HepG2 (cell line): ENCODE measurements around the gene KLC4. TPM values are rescaled to one million over a fixed set of nuclear protein-coding genes. Genes with fewer than 3 reads are reported as not detected.

Experiments used
- CBFB ChIP-seq: sonication (generic); formaldehyde crosslinking; IDR thresholded peaks from 2 replicates; pipeline ENCODE4 v1.4.0; 2020; ENCODE audit warnings: missing genetic modification reagents
- CCDC6 ChIP-seq: sonication (generic); formaldehyde crosslinking; IDR thresholded peaks from 2 replicates; pipeline ENCODE4 v1.8.1; 2022; ENCODE audit warnings: mild to moderate bottlenecking, missing genetic modification reagents, moderate library complexity
- RXRB ChIP-seq: IDR thresholded peaks from 2 replicates; pipeline ENCODE4 v1.6.1; 2016; ENCODE audit warnings: borderline replicate concordance, missing genetic modification reagents, missing compliant biosample characterization
- ZC3H4 ChIP-seq: sonication (generic); formaldehyde crosslinking; IDR thresholded peaks from 2 replicates; pipeline ENCODE4 v1.4.0; 2020; ENCODE audit warnings: missing genetic modification reagents, borderline replicate concordance
- ZFYVE20 ChIP-seq: sonication (generic); formaldehyde crosslinking; IDR thresholded peaks from 2 replicates; pipeline ENCODE4 v1.8.0; 2023; ENCODE audit warnings: low read depth, mild to moderate bottlenecking, moderate library complexity, missing genetic modification reagents, borderline replicate concordance
- ZMYM4 ChIP-seq: sonication (generic); formaldehyde crosslinking; IDR thresholded peaks from 2 replicates; pipeline ENCODE4 v1.8.1; 2023; ENCODE audit warnings: mild to moderate bottlenecking, missing genetic modification reagents
- ZNF460 ChIP-seq: sonication (generic); formaldehyde crosslinking; IDR thresholded peaks from 2 replicates; pipeline ENCODE4 v1.5.1; 2020; ENCODE audit warnings: missing genetic modification reagents, mild to moderate bottlenecking, borderline replicate concordance
- ZNF512B ChIP-seq: sonication (generic); formaldehyde crosslinking; IDR thresholded peaks from 2 replicates; pipeline ENCODE4 v1.5.1; 2020; ENCODE audit warnings: missing genetic modification reagents, mild to moderate bottlenecking, borderline replicate concordance
- ZSCAN29 ChIP-seq: sonication (generic); formaldehyde crosslinking; conservative IDR thresholded peaks from 2 replicates; pipeline ENCODE4 v1.4.0; 2020; ENCODE audit warnings: mild to moderate bottlenecking, missing genetic modification reagents
- ZSCAN30 ChIP-seq: sonication (generic); formaldehyde crosslinking; IDR thresholded peaks from 2 replicates; pipeline ENCODE4 v1.5.0; 2020; ENCODE audit warnings: mild to moderate bottlenecking, missing genetic modification reagents
- polyA plus RNA-seq, 8 experiments: library from polyadenylated mRNA; depleted of rRNA in 3 of 8; stranded (reverse) in 7 of 8; unstranded in 1 of 8; fragments of >200 nt; fragmentation: Illumina TruSeq in 4 of 8; extraction: Trizol in 4 of 8; gene quantifications; 2 replicates each; pipeline versions ENCODE4 v1.2.1 to v1.2.3, GENCODE V29; 2011 to 2016; ENCODE audit warnings: low read depth in 4 of 8, missing spikeins in 1 of 8, mixed read lengths in 1 of 8; ENCODE audit not compliant: insufficient read depth in 1 of 8
- total RNA-seq, 5 experiments: library from RNA; depleted of rRNA; stranded (reverse); fragments of >200 nt; fragmentation: Illumina TruSeq; extraction: Trizol; gene quantifications; 2 replicates each; pipeline ENCODE4 v1.2.3, GENCODE V29; 2016; ENCODE audit warnings: low read depth in 1 of 5
- TF ChIP-seq, protein P1 (sequence below): sonication (generic); formaldehyde crosslinking; IDR thresholded peaks from 2 replicates; pipeline ENCODE4 v1.4.0; 2020; ENCODE audit warnings: missing genetic modification reagents
- TF ChIP-seq, protein P2 (sequence below): sonication (generic); formaldehyde crosslinking; IDR thresholded peaks from 2 replicates; pipeline ENCODE4 v1.5.0; 2020; ENCODE audit warnings: mild to moderate bottlenecking, missing genetic modification reagents, moderate library complexity
- TF ChIP-seq, protein P3 (sequence below): sonication (generic); formaldehyde crosslinking; IDR thresholded peaks from 2 replicates; pipeline ENCODE4 v1.4.0; 2020; ENCODE audit warnings: missing genetic modification reagents
- TF ChIP-seq, protein P4 (sequence below): sonication (generic); formaldehyde crosslinking; IDR thresholded peaks from 2 replicates; pipeline ENCODE4 v1.8.1; 2023; ENCODE audit warnings: missing genetic modification reagents, mild to moderate bottlenecking, borderline replicate concordance
- TF ChIP-seq, protein P5 (sequence below): sonication (generic); formaldehyde crosslinking; IDR thresholded peaks from 2 replicates; pipeline ENCODE4 v1.5.0; 2020; ENCODE audit warnings: missing genetic modification reagents, mild to moderate bottlenecking, borderline replicate concordance
- TF ChIP-seq, protein P6 (sequence below): sonication (generic); formaldehyde crosslinking; IDR thresholded peaks from 2 replicates; pipeline ENCODE4 v1.4.0; 2020; ENCODE audit warnings: missing genetic modification reagents

Gene KLC4
- total and polyA plus RNA-seq, 2 of the 13 experiments (the other 11 are each of a cell fraction or from before 2014, with no cell fraction given) = 45.4 to 70.4 TPM

DNA sequence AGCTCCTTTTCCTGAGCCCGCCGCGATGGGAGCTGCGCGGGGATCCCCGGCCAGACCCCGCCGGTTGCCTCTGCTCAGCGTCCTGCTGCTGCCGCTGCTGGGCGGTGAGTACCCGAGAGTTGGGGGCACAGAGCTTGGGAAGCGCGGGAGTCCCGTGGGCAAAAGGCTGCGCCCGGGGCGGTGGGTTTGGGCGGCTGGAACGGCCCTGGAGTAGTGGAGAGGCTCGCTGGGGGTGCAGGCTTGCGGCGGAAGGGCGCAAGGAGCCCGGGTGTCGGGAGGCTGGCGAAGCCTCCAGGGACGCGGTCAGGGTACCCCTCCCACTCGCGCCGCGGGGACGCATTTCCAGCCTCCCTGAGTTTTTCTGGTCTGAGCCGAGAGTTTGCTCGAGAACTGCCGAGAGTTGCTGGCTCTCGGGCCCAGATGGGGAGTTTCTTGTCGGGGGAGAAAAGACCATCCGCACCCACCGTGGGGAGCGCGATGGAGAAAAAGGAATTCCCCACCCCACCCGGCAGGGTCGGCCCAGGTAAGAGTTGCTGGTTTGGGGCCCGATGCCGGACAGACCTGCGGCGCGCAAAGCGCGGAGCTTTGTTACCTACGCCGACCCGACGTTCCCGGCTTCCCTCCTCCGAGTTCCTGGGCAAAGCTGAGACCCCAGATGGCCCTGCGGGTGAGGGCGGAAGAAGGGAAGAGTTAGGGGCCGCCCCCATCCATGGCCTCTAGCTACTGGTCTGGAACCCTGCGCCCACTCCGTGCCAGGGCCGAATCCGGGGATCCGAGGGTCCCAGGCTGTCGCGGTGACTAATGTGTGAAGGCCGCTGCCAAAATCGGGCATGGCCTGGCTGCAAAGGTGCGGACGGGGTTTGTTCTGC is 17.3 kb downstream of the KLC4 start (continued):
- TF ChIP-seq ZSCAN29 (CRISPR knock-in tag) (no peak), ZMYM4 (CRISPR knock-in tag) (no peak; the same call in 1 of the 2 replicates), CCDC6 (CRISPR knock-in tag) (no peak; the same call in 1 of the 2 replicates), RXRB (CRISPR knock-in tag) (peak; percentile 12; the same call in 1 of the 2 replicates), CBFB (CRISPR knock-in tag) (no peak), ZC3H4 (CRISPR knock-in tag) (no peak), ZSCAN30 (CRISPR knock-in tag) (no peak), ZFYVE20 (peak; percentile 12; the same call in 1 of the 2 replicates), ZNF512B (no peak), ZNF460 (no peak; the same call in 1 of the 2 replicates)
- TF ChIP-seq, protein P1, sequence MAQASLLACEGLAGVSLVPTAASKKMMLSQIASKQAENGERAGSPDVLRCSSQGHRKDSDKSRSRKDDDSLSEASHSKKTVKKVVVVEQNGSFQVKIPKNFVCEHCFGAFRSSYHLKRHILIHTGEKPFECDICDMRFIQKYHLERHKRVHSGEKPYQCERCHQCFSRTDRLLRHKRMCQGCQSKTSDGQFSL (CRISPR knock-in tag) = peak; percentile 64; the same call in 1 of the 2 replicates
- TF ChIP-seq, protein P2, sequence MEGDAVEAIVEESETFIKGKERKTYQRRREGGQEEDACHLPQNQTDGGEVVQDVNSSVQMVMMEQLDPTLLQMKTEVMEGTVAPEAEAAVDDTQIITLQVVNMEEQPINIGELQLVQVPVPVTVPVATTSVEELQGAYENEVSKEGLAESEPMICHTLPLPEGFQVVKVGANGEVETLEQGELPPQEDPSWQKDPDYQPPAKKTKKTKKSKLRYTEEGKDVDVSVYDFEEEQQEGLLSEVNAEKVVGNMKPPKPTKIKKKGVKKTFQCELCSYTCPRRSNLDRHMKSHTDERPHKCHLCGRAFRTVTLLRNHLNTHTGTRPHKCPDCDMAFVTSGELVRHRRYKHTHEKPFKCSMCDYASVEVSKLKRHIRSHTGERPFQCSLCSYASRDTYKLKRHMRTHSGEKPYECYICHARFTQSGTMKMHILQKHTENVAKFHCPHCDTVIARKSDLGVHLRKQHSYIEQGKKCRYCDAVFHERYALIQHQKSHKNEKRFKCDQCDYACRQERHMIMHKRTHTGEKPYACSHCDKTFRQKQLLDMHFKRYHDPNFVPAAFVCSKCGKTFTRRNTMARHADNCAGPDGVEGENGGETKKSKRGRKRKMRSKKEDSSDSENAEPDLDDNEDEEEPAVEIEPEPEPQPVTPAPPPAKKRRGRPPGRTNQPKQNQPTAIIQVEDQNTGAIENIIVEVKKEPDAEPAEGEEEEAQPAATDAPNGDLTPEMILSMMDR (CRISPR knock-in tag) = 0 out of 2 replicates have a peak, but pooled peaks have one; percentile 1
- TF ChIP-seq, protein P3, sequence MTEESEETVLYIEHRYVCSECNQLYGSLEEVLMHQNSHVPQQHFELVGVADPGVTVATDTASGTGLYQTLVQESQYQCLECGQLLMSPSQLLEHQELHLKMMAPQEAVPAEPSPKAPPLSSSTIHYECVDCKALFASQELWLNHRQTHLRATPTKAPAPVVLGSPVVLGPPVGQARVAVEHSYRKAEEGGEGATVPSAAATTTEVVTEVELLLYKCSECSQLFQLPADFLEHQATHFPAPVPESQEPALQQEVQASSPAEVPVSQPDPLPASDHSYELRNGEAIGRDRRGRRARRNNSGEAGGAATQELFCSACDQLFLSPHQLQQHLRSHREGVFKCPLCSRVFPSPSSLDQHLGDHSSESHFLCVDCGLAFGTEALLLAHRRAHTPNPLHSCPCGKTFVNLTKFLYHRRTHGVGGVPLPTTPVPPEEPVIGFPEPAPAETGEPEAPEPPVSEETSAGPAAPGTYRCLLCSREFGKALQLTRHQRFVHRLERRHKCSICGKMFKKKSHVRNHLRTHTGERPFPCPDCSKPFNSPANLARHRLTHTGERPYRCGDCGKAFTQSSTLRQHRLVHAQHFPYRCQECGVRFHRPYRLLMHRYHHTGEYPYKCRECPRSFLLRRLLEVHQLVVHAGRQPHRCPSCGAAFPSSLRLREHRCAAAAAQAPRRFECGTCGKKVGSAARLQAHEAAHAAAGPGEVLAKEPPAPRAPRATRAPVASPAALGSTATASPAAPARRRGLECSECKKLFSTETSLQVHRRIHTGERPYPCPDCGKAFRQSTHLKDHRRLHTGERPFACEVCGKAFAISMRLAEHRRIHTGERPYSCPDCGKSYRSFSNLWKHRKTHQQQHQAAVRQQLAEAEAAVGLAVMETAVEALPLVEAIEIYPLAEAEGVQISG (CRISPR knock-in tag) = peak; percentile 47
- TF ChIP-seq, protein P4, sequence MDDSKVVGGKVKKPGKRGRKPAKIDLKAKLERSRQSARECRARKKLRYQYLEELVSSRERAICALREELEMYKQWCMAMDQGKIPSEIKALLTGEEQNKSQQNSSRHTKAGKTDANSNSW (CRISPR knock-in tag) = no peak
- TF ChIP-seq, protein P5, sequence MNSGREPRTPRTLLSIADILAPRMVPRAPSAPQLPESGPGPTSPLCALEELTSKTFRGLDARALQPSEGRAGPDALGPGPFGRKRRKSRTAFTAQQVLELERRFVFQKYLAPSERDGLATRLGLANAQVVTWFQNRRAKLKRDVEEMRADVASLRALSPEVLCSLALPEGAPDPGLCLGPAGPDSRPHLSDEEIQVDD (CRISPR knock-in tag) = no peak; the same call in 1 of the 2 replicates
- TF ChIP-seq, protein P6, sequence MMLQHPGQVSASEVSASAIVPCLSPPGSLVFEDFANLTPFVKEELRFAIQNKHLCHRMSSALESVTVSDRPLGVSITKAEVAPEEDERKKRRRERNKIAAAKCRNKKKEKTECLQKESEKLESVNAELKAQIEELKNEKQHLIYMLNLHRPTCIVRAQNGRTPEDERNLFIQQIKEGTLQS (CRISPR knock-in tag) = peak; percentile 36; the same call in 1 of the 2 replicates
